Fibroblast of peridontal ligament (primary cell): ENCODE measurements around the gene BTBD2.
"Not testable (repeated sequence)": the region's sequence is repeated elsewhere in the genome, so short reads cannot be mapped to it uniquely, and the experiment has no call there.

Experiments
- DNase-seq: peaks from one replicate; pipeline ENCODE4 v3.0.0-alpha.2; 2010; ENCODE audit errors: extremely low read depth

Gene BTBD2

GRCh38 chr19:2014131-2014571, 1.4 kb downstream of the BTBD2 start:
- DNase-seq, result no peak

- DNase-seq, result no peak
Observed at GRCh38 chr19:2013683-2013961, 1.9 kb downstream of the BTBD2 start.

DNA sequence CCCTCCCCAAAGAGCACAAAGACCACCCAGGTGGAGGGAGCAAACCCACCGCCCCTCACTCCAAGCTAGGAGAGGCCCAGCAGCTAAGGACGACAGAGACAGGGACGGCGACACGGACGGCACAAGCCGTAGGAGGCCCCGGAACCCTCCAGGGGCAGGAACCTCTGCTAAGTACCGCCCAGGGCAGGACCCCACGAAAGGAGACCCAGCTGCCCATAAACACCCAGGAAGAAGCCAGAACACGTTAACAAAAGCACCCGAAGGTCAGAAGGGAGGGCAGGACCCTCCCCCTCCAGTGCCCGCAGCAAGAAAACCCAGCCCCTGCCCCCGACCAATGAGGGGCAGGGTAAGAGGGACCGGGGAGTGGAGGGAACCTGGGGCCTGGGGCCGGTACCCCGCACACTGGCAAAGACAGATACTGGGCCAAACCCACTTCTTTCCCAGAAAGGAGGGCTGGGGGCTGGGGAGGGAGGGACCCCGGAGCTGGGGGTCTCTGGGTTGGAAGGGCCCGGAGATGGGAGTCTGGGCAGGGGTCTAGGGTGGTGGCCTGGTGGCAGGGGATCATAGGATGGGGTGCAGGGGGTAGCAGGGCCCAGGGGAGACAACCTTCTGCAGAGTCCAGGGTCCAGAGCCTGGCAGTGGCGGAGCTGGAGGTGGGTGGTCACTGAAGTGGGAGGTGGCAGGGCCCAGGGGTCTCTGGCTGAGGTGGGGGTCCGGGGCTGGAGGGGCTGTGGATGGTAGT, 2.4 kb downstream of the BTBD2 start:
- DNase-seq, result no peak

GRCh38 chr19:2011169-2011568, 4.3 kb downstream of the BTBD2 start:
- DNase-seq, result no peak

DNA sequence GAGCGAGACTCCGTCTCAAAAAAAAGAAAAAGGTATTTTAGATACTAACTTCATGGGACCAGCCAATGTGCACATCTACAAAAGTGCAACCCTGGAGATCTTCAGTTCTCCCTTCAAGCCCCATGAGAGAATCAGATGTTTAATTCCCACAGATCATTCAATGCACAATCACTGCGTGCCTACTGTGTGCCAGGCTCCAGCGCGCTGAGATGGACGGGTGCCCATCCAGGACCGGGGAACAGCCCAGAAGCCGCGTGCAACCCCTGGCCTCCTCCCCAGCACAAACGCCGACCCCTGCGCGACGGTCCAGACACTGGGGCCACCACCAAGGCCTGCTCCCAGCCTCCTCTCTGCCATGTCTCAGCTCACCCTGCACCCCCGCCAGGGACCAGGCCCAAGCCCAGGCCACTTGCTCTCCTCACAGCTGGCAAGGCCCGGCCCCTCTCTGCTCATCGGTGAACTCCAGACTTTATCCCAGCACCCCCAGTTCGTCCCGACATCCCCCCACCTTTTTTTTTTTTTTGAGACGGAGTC, 5.3 kb downstream of the BTBD2 start:
- no peak for DNase-seq

GRCh38 chr19:2003874-2004273, 11.6 kb downstream of the BTBD2 start:
- no peak for DNase-seq

DNA sequence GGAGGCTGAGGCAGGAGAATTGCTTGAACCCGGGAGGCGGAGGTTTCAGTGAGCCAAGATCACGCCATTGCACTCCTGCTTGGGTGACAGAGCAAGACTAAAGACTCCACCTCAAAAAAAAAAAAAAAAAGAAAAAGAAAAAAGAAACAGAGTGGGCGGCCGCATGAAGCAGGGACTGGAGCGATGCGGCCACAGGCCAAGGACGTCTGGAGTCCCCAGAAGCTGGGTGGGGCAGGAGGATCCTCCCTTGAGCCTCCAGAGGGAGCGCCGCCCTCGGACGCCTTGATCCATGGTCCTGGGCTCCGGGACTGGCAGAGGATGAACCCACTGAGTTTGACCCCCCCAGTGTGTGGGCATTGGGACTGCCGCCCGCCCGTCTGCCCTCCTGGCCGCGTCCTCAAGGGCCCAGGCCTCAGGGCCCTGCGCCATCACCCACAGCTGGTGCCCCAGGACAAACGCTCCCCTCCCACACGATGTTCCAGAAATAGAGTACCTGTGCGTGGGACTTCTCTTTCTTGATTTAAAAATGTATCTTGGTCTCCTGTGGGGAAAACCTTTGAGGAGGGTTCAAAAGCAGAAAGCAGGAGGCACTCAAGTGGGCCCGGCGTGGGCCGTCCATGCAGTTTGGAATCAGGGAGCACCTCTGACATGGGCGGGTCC, 15.5 kb downstream of the BTBD2 start:
- DNase-seq, result no peak

DNA sequence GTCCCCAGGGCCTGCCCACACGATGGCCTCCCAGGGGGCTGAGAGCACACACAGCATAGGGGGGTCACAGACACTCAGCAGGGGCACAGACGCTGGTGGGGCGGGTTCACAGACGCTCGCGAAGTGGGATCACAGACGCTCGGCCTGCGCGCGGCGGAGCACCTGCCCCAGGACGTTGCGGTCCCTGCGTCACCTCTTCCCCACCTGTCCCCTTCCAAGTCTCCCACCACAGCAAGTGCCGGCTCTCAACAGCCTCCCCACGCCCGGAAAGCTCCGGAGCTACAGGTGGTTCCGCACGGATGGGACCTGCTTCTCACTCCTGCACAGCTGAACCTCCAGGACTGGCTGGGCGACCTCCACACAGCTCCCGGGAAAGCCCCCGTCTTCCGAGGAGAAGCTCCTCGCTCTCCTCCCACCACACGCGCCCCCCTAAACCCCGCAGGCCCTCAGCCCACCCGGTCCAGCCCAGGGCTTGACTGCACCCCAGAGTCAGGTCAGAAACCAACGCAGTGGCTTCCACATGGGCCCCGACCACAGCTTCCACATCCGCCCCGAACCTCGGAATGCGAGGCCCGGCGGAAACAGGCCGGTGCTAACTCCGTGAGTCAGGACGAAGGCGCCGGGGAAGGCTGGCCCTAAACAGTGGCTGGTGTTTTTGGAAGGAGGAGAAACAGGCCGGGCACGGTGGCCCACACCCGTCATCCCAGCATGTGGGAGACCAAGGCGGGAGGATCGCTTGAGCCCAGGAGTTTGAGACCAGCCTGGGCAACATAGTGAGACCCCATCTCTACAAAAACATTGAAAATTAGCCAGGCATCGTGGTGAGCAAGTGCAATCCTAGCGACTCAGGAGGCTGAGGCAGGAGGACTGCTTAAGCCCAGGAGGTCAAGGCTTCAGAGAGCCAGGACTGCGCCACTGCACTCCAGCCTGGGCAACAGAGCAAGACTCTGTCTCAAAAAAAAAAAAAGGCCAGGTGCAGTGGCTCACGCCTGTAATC, 16.5 kb downstream of the BTBD2 start:
- no peak for DNase-seq

DNA sequence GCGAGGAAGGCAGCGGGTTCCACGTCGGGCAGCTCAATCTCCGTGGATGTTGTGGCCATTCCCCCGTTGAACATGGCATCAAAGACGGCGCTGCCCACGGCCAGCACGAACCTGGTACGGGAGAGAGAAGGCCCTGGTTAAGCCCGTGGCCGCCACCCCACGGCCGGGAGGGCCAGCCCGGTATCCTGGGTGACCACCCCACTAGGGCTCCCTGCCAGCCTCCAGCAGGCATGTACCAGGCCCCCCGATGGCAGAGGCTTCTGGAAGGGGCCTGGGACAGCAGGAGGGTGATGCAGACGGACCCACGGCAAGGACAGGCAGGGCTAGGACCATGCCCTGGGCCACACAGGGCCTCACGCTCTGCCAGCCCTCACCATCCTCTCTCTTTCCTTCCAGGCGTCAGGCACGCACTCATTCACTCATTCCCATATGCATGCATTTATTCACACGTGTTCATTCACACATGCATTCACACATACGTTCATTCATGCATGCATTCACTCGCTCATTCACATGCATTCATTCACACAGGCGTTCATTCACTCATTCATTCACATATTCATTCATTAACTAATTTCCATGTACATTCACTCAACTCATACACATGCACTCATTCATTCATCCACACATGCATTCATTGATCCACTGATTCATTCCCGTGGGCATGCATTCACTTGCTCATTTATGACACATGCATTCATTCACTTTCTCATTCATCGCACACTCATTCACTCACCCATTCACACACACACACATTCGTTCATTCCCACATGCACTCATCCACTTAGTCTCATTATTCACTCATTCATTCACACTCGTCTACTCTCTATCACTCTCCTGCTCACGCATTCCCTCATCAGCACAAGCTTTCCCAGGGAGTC, 17.9 kb downstream of the BTBD2 start:
- no peak for DNase-seq

- no peak for DNase-seq
Observed at GRCh38 chr19:1992759-1993260, 22.7 kb downstream of the BTBD2 start.

GRCh38 chr19:1991018-1991913, 24.2 kb downstream of the BTBD2 start:
- DNase-seq, result no peak

DNA sequence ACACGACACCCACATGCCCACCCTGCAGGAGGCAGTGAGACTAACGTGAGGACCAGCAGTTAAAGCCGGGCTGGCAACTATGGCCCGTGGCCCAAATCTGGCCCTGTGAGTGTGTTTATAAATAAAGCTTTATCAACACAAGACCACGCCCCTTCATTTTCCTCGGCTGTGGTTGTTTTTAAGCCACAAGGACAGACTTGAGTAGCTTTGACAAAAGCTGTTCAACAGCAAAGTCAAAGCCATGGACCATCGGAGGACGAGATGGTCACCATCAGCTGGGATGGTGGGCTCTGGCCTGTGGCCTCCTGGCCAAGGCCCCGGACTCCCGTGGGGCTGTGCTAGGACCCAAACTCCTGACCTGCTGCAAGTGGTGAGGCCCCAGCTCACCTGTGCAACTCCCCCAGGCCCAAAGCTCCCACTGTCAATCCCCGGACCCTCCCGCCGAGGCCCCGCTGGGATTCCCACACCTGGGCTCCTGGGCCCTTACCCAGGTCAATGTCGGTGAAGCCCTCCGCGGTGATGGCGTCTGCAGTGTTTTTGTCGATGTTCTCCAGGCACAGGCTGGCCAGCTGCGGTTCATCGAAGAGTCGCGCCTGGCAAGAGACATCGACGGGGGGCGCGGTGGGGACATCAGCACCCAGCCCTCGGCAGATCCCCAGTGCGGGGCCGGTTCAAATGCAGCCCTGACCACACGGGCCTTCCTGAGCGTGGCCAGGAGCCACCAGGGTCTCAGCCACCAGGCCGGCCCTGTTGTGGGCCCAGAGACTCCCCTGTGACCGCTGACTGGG, 25.1 kb downstream of the BTBD2 start:
- no peak for DNase-seq

DNA sequence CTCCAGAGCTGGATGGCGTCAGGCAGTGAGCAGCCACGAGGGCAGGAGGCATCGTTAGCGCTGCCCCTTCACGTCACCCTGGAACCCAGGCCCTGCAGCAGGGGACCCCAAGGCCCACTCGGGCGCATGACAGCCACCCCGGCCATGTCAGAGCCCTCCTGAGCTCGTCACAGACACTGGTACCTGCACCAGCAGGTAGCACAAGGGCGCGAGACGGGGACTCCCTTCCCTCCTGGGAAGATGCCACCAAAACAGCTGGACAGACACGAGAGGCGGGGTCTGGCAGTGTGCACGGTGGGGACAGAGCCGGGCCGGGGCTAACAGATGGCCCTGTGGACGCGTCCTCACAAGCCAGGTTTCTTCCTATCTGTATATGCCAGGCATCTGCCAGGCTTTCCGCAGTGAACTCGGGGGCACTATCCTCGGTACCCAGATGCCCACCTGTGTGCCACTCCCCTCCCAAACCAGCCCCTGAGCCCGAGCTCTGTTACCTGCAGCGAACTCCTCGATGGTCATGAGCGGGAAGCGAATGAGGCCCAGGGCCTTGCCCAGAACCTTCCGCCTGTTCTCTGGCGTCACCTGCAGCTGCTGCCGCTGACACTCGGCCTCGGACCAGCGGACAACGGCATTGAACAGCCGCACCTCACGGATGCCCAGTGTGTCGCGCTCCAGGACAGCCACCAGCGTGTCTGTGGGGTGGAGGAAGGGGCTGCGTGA, 25.8 kb downstream of the BTBD2 start:
- DNase-seq, result no peak

GRCh38 chr19:1988464-1988863, 27.1 kb downstream of the BTBD2 start:
- DNase-seq, result not testable (repeated sequence)

DNA sequence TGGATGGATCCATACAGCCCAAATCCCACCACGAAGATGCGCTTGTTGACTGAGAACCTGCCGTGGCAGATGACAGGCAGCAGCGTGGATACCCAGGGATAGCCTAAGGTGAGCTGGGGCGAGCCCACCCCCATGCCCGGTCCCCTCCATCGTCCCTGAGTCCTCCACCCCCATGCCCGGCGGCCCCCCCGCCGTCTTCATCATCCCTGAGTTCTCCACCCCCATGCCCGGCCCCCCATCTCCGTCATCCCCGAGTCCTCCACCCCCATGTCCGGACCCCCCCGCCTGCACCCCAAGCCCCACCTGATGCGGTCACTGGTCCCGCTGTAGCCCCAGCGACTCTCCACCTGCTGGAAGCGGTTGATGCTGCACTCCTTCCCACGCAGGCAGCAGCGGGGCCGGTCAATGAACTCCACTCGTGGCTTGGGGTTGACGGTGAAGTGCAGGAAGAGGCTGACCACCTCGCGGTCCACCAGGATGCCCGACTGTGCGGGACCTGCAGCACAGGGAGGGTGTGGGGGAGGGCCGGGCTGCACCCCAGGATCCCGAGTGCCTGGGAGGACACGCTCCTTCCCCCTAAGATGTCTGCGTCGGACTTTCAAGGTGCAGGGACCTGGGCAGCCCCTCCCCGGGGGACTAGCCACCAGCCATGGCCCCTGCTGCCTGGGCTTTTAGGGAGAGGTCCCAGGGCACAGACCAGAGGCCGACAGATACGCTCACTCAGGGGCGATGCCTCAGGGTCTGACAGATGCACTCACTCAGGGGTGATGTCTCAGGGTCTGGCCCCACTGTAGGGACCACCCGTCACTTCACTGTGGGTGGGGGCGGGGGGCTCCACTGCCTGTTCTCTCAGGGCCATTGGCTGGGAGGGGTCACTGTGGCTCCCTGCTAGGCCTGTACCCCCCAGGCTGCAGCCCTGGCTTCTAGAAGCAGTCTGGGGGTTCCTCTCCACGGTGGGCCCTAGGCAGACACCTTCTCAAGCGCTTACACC, 28.0 kb downstream of the BTBD2 start:
- no peak for DNase-seq

- no peak for DNase-seq
Observed at GRCh38 chr19:1986357-1987162, 29.0 kb downstream of the BTBD2 start.
